Stimulated activated CD4-positive, alpha-beta T cell treated with anti-CD3 and anti-CD28 coated beads, Interleukin-1b, Interleukin-23, amount 100 ng/mL, for 4 hours (primary cell): ENCODE results near the gene PDE7B.

ENCODE experiments used
- DNase-seq, 2 donors: peaks; one replicate each; pipeline ENCODE4 v3.0.0-alpha.2; 2020; ENCODE audit warnings: low read depth in 2 of 2

Gene PDE7B

GRCh38 chr6:136025736-136026135, 174.2 kb downstream of the PDE7B start:
- DNase-seq = no peak

GRCh38 chr6:136030131-136030530, 178.6 kb downstream of the PDE7B start:
- no peak for DNase-seq

- no peak for DNase-seq
Observed at GRCh38 chr6:136031982-136032381, 180.5 kb downstream of the PDE7B start.

GRCh38 chr6:136033416-136033815, 181.9 kb downstream of the PDE7B start:
- DNase-seq = no peak

- no peak for DNase-seq
Observed at GRCh38 chr6:136034422-136034821, 182.9 kb downstream of the PDE7B start.

GRCh38 chr6:136035378-136036070, 184.0 kb downstream of the PDE7B start:
- DNase-seq = no peak

- no peak for DNase-seq
Observed at GRCh38 chr6:136036071-136036380, 184.5 kb downstream of the PDE7B start.

- DNase-seq = no peak
Observed at GRCh38 chr6:136036601-136037000, 185.1 kb downstream of the PDE7B start.

GRCh38 chr6:136037242-136037875, 185.9 kb downstream of the PDE7B start:
- no peak for DNase-seq

GRCh38 chr6:136037876-136038460, 186.5 kb downstream of the PDE7B start:
- no peak for DNase-seq

GRCh38 chr6:136038531-136038930, 187.0 kb downstream of the PDE7B start:
- DNase-seq = no peak

- DNase-seq = no peak
Observed at GRCh38 chr6:136039185-136039584, 187.7 kb downstream of the PDE7B start.

- DNase-seq = no peak
Observed at GRCh38 chr6:136050475-136050874, 199.0 kb downstream of the PDE7B start.

GRCh38 chr6:136051140-136051775, 199.8 kb downstream of the PDE7B start:
- no peak for DNase-seq

GRCh38 chr6:136052031-136052430, 200.5 kb downstream of the PDE7B start:
- no peak for DNase-seq

- no peak for DNase-seq
Observed at GRCh38 chr6:136058852-136059251, 207.4 kb downstream of the PDE7B start.

GRCh38 chr6:136059308-136059707, 207.8 kb downstream of the PDE7B start:
- no peak for DNase-seq

- no peak for DNase-seq
Observed at GRCh38 chr6:136060052-136060451, 208.6 kb downstream of the PDE7B start.

GRCh38 chr6:136060759-136061158, 209.3 kb downstream of the PDE7B start:
- DNase-seq = no peak

- DNase-seq = no peak
Observed at GRCh38 chr6:136061701-136062100, 210.2 kb downstream of the PDE7B start.

- no peak for DNase-seq
Observed at GRCh38 chr6:136063096-136063495, 211.6 kb downstream of the PDE7B start.

- DNase-seq = no peak
Observed at GRCh38 chr6:136066005-136066404, 214.5 kb downstream of the PDE7B start.
